Endothelial cell (in vitro differentiated cells): ENCODE measurements around the gene SCD5. TPM values are rescaled to one million over a fixed set of nuclear protein-coding genes. Genes with fewer than 3 reads are reported as not detected.

Source experiments
- DNase-seq: peaks from one replicate; pipeline ENCODE4 v3.0.0; 2021; ENCODE audit warnings: low spot score
- H3K27ac Mint-ChIP-seq: one replicate; pipeline ENCODE4 v1.8.0; 2021; ENCODE audit warnings: mixed read lengths, inconsistent platforms; ENCODE audit not compliant: unreplicated experiment
- H3K27me3 Mint-ChIP-seq: one replicate; pipeline ENCODE4 v1.8.0; 2021; ENCODE audit warnings: mild to moderate bottlenecking, moderate library complexity, mixed read lengths, inconsistent platforms; ENCODE audit not compliant: unreplicated experiment
- H3K36me3 Mint-ChIP-seq: one replicate; pipeline ENCODE4 v1.8.0; 2021; ENCODE audit warnings: mild to moderate bottlenecking, low read depth, mixed read lengths, inconsistent platforms; ENCODE audit not compliant: unreplicated experiment
- H3K4me1 Mint-ChIP-seq: one replicate; pipeline ENCODE4 v1.8.0; 2021; ENCODE audit warnings: mild to moderate bottlenecking, mixed read lengths, inconsistent platforms; ENCODE audit not compliant: unreplicated experiment
- H3K4me3 Mint-ChIP-seq: one replicate; pipeline ENCODE4 v1.8.0; 2021; ENCODE audit warnings: mild to moderate bottlenecking, mixed read lengths, inconsistent platforms; ENCODE audit not compliant: unreplicated experiment
- H3K9me3 Mint-ChIP-seq: one replicate; pipeline ENCODE4 v1.8.0; 2021; ENCODE audit warnings: mixed read lengths, inconsistent platforms; ENCODE audit not compliant: unreplicated experiment
- total RNA-seq: library from RNA; stranded (reverse); fragmentation: NEBNext Ultra II Directional; extraction: Animal tissue kit (Norgen Biotek cat#: 25700); gene quantifications from one replicate; pipeline ENCODE4 v1.2.1, GENCODE V29; 2021; ENCODE audit not compliant: unreplicated experiment
- TF ChIP-seq, protein P1 (sequence below): fragments of 200-600 bp; sonication (generic); IDR thresholded peaks from one replicate; pipeline ENCODE4 v1.5.0; 2021; ENCODE audit warnings: antibody characterized with exemption; ENCODE audit not compliant: unreplicated experiment

SCD5 gene
- total RNA-seq, 1 donor from 2014 or later = 0.38 TPM

DNA sequence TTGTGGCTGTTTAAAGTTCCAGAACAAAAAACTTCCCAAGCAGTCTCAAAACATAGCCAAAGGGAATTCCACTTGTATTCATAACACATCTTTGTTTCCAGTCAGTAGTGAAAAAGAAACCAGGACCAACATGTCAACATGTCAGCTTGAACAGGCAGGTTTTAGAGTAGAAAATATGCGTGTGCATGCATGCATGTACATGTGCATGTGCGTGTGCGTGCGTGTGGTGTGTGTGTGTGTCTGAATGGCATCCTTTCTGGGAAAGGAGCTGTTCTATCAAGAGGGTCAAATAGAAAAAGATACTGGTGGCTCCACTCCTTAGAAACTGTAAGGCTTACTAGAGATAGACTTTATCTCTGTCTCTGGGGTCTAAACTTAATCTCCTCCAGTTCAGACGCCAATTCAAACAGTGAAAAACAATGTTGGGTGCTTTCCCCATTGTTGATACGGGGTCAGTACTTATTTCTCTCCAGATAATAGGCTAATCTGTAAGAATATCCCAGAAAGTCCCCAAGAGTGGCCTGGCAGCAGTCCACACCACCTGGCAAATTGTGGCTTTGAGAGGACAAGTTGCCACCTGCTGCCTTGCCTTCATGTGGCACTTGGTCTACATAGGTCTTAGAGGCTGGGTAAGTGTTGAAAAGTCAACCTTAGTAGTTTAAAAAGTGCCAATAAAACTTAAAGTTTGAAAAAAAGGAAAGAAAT lies 110.4 kb downstream of the SCD5 start:
- Mint-ChIP-seq H3K4me1 (no peaks in the 10 kb centered on the region), H3K9me3 (no peaks in the 10 kb centered on the region), H3K36me3 (no peaks in the 10 kb centered on the region), H3K4me3 (no peak overlapping the region), H3K27ac (no peak overlapping the region), H3K27me3 (peaks cover under 1% of the 10 kb centered on the region)
- TF ChIP-seq, protein P1, sequence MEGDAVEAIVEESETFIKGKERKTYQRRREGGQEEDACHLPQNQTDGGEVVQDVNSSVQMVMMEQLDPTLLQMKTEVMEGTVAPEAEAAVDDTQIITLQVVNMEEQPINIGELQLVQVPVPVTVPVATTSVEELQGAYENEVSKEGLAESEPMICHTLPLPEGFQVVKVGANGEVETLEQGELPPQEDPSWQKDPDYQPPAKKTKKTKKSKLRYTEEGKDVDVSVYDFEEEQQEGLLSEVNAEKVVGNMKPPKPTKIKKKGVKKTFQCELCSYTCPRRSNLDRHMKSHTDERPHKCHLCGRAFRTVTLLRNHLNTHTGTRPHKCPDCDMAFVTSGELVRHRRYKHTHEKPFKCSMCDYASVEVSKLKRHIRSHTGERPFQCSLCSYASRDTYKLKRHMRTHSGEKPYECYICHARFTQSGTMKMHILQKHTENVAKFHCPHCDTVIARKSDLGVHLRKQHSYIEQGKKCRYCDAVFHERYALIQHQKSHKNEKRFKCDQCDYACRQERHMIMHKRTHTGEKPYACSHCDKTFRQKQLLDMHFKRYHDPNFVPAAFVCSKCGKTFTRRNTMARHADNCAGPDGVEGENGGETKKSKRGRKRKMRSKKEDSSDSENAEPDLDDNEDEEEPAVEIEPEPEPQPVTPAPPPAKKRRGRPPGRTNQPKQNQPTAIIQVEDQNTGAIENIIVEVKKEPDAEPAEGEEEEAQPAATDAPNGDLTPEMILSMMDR = no peak
- no peak for DNase-seq

DNA sequence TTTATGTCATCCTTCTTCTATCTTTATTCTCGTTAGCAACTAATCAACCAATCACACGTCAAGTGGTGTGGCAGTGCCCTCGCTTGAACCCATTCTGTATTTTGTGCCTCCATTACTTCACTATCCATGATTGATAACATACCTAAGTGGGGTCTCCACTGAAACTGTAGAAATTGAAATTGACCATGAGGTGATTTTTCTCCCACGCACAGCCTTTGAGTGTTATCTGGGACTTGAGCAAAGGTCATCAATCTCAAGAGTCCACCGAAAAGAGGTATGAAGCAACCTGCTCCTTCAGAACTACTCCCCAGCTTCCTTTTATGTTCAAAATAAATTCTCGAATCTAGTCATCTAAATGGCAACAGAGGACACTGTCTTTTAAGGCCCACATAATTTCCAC lies 111.1 kb downstream of the SCD5 start:
- Mint-ChIP-seq H3K4me1 (no peaks in the 10 kb centered on the region), H3K27ac (no peak overlapping the region), H3K27me3 (no peaks in the 10 kb centered on the region), H3K4me3 (no peak overlapping the region), H3K9me3 (no peaks in the 10 kb centered on the region), H3K36me3 (no peaks in the 10 kb centered on the region)
- TF ChIP-seq, protein P1 = no peak
- DNase-seq = no peak

DNA sequence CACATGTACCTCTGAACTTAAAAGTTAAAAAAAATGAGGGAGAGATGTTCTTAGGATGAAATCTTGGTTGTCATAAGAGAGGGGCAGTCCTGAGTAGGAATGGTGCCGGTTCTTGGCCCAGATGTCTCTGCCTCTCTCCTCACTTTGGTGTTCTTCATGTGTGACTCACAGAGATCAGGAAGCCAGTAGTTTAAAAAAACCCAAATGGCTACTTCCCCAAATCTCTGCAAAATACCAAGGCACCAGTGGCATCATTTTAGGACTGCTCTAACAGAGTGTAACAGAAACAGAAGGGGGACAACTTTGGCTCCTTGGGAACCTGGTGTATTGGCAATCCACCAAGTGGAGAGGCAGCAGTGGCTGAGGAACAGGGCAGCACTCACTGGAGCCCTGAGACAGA lies 116.8 kb downstream of the SCD5 start:
- DNase-seq = no peak
- Mint-ChIP-seq H3K9me3 (no peaks in the 10 kb centered on the region), H3K36me3 (no peaks in the 10 kb centered on the region), H3K27me3 (no peaks in the 10 kb centered on the region), H3K4me1 (no peaks in the 10 kb centered on the region), H3K4me3 (no peak overlapping the region), H3K27ac (no peak overlapping the region)
- TF ChIP-seq, protein P1 = no peak

DNA sequence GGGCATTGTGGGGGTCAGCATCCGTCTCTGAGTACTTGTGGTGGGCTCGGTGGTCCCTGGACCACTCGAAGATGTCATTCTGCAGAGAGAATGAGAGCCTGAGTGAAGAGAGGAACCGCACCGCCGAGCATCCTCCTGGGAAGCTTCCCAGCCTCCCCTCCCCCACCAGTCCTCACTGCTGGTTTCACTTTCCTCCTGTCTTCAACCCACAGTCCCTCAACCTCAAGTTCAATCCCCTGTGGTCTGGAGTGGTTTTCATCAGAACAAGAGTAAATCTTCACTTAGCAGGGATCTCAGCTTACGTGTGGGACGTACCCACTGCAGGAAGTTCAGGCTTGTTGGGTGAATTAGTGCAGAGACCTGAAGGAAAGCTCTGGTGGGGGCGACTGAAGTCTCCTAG lies 117.8 kb downstream of the SCD5 start:
- DNase-seq = no peak
- Mint-ChIP-seq H3K27ac (no peak overlapping the region), H3K9me3 (no peaks in the 10 kb centered on the region), H3K4me1 (no peaks in the 10 kb centered on the region), H3K27me3 (no peaks in the 10 kb centered on the region), H3K36me3 (no peaks in the 10 kb centered on the region), H3K4me3 (no peak overlapping the region)
- TF ChIP-seq, protein P1 = no peak

DNA sequence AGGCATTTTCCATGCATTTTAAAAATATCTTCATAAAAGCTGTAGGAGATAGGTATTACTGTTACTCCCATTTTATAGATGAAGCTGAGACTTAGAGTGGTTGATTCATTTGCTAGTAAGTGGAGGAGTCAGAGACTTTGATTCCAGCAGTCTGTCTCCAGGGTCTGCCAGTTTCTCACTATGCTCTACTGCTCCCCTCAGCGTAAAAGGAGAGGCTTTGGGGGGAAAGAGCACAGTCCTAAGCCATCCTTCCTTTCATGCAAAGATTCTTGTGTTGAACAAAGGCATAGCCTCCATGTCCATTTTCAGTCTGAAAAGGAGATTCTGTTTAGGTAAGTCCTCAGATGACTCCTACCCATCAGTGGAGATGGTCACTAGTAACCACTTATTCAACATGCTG lies 119.1 kb downstream of the SCD5 start:
- Mint-ChIP-seq H3K9me3 (no peaks in the 10 kb centered on the region), H3K4me1 (no peaks in the 10 kb centered on the region), H3K27me3 (no peaks in the 10 kb centered on the region), H3K4me3 (no peak overlapping the region), H3K27ac (no peak overlapping the region), H3K36me3 (no peaks in the 10 kb centered on the region)
- TF ChIP-seq, protein P1 = no peak
- no peak for DNase-seq
